Middle frontal gyrus (tissue), 1 donor: ENCODE data around the gene NDRG2.

ENCODE experiments used
- DNase-seq: peaks from one replicate; pipeline ENCODE4 v3.0.0-alpha.2; 2015; ENCODE audit warnings: low spot score; ENCODE audit errors: extremely low spot score

NDRG2 gene

GRCh38 chr14:21037156-21037555 is 12.3 kb upstream of the NDRG2 start:
- no peak for DNase-seq

GRCh38 chr14:21036751-21037150 is 11.9 kb upstream of the NDRG2 start:
- no peak for DNase-seq

GRCh38 chr14:21034707-21035106 is 9.8 kb upstream of the NDRG2 start, which contains the start of gene RNASE13:
TSS of gene RNASE13 (minus strand) at chr14:21034807. CDS start at chr14:21034288, 519 bp downstream.
- no peak for DNase-seq

- no peak for DNase-seq
Observed at GRCh38 chr14:21033133-21033698, 8.4 kb upstream of the NDRG2 start.

GRCh38 chr14:21032326-21033132 is 7.7 kb upstream of the NDRG2 start:
- no peak for DNase-seq

GRCh38 chr14:21030531-21030930 is 5.7 kb upstream of the NDRG2 start:
- DNase-seq: no peak

GRCh38 chr14:21029917-21030316 is 5.1 kb upstream of the NDRG2 start, which contains the start of gene TPPP2:
TSS of gene TPPP2 (plus strand) at chr14:21030217. CDS start at chr14:21030582, 365 bp downstream.
- no peak for DNase-seq

- no peak for DNase-seq
Observed at GRCh38 chr14:21026988-21027315, 2.1 kb upstream of the NDRG2 start.

GRCh38 chr14:21026274-21026987 is 1.6 kb upstream of the NDRG2 start:
- peak; percentile 55 for DNase-seq

- DNase-seq: peak; percentile 46
Observed at GRCh38 chr14:21025371-21026273, 761 bp upstream of the NDRG2 start.

- no peak for DNase-seq
Observed at GRCh38 chr14:21023817-21024584, 860 bp downstream of the NDRG2 start.

- DNase-seq: no peak
Observed at GRCh38 chr14:21023174-21023573, 1.7 kb downstream of the NDRG2 start.

GRCh38 chr14:21022686-21023085 is 2.2 kb downstream of the NDRG2 start:
- DNase-seq: no peak

- DNase-seq: no peak
Observed at GRCh38 chr14:21020977-21021545, 3.8 kb downstream of the NDRG2 start.

GRCh38 chr14:21019366-21019765 is 5.5 kb downstream of the NDRG2 start:
- no peak for DNase-seq

- DNase-seq: no peak
Observed at GRCh38 chr14:21018781-21019180, 6.1 kb downstream of the NDRG2 start.

GRCh38 chr14:21018286-21018685 is 6.6 kb downstream of the NDRG2 start:
- DNase-seq: no peak

GRCh38 chr14:21017528-21018245 is 7.2 kb downstream of the NDRG2 start:
- no peak for DNase-seq

GRCh38 chr14:21016413-21017190 is 8.3 kb downstream of the NDRG2 start:
- no peak for DNase-seq
